HEK293 (cell line): ENCODE measurements around the gene SPTBN1.

Source experiments
- BCL11A ChIP-seq: fragments of 450-650 bp; formaldehyde crosslinking; IDR thresholded peaks from 2 replicates; pipeline ENCODE4 v1.5.1; 2016; ENCODE audit warnings: low read depth, missing biosample characterization, missing genetic modification characterization
- CTCF ChIP-seq: fragments of 450-650 bp; formaldehyde crosslinking; IDR thresholded peaks from 2 replicates; pipeline ENCODE4 v1.5.1; 2016; ENCODE audit warnings: missing biosample characterization, missing genetic modification characterization

- TF ChIP-seq CTCF (tag by site-specific recombination) = no peak
- TF ChIP-seq BCL11A (tag by site-specific recombination) = no peak
Observed at GRCh38 chr2:54416166-54416813, 39.8 kb upstream of the SPTBN1 start.
